Measurements from ENCODE around the gene BAG2.

Gene BAG2

DNA sequence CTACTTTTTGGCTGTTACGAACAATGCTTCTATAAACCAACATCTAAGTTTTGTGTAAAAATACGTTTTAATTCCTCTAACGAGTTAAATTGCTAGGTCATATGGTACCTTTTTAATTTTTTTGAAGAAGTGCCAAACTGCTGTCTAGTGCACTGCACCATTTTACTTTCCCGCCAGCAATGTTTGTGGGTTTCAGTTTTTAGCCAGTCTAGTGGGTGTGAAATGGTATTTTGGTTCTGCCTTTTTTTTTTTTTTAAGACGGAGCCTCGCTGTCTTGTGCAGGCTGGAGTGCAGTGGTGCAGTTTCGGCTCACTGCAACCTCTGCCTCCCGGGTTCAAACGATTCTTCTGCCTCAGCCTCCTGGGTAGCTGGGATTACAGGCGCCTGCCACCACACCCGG lies 34.1 kb upstream of the BAG2 start:
- FAIRE-seq (no peak), DNase-seq (ENCODE audit: insufficient read length, low spot score) (no peak)
- TF ChIP-seq, protein P1, sequence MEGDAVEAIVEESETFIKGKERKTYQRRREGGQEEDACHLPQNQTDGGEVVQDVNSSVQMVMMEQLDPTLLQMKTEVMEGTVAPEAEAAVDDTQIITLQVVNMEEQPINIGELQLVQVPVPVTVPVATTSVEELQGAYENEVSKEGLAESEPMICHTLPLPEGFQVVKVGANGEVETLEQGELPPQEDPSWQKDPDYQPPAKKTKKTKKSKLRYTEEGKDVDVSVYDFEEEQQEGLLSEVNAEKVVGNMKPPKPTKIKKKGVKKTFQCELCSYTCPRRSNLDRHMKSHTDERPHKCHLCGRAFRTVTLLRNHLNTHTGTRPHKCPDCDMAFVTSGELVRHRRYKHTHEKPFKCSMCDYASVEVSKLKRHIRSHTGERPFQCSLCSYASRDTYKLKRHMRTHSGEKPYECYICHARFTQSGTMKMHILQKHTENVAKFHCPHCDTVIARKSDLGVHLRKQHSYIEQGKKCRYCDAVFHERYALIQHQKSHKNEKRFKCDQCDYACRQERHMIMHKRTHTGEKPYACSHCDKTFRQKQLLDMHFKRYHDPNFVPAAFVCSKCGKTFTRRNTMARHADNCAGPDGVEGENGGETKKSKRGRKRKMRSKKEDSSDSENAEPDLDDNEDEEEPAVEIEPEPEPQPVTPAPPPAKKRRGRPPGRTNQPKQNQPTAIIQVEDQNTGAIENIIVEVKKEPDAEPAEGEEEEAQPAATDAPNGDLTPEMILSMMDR (IDR thresholded peaks at IDR 0.05; ENCODE audit: insufficient read depth, missing control alignments): no peak

DNA sequence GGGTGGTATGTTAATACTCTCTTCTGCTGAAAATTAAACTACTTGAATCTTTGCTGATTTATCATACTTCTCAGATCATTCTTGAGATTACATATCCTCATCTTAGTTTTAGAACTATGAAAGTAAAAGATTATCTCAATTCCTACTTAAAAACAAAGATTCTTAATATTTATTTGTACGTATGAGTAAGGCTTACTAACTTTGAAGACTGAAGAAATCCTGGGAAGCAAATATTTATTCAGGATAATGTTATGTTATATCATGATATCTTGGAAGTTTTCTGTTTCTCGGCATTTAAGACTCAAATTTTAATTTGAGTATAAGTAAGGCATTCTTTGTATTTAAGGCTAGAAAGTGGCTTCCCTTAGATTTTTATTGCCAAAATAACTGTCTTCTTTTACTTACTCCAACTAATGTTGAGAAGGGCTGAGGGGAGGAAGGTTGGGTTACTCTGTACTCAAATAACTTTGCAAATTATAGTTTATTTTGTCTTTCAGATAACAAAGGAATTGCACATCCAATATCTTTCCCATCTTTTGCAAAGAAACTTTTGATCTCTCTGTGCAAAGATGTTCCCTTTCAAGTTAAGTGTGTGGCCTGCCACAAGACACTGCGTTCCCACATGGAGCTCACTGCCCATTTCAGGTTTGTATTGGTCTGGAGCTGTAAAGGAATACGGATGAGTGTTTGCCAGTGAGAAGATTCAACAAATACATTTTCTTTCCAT lies 30.5 kb upstream of the BAG2 start:
- TF ChIP-seq, protein P1 (IDR thresholded peaks at IDR 0.05; ENCODE audit: insufficient read depth, missing control alignments): no peak
- FAIRE-seq: no peak
- no peak for DNase-seq (ENCODE audit: insufficient read length, low spot score)

DNA sequence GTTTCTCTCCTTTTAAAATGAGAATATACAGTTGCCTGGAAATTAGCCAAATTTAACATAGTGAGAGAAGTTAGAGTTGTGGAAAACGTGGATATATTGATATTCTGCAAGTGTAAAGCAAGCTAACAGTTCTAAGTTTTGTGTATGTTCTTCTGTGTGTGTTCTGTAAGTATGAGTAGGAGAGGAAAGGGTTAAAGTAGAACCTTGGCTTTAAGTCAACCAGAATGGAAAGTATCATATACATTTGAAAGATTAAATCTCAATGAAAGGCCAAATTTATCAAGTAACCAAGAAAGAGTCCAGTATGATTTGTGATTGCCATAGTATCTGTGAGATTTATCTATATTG lies 30.0 kb upstream of the BAG2 start:
- TF ChIP-seq, protein P1 (IDR thresholded peaks at IDR 0.05; ENCODE audit: insufficient read depth, missing control alignments): no peak
- FAIRE-seq (no peak), DNase-seq (ENCODE audit: insufficient read length, low spot score) (no peak)

GRCh38 chr6:57143690-57144089 lies 28.4 kb upstream of the BAG2 start:
- no peak for FAIRE-seq
- TF ChIP-seq, protein P1 (IDR thresholded peaks at IDR 0.05; ENCODE audit: insufficient read depth, missing control alignments): no peak
- DNase-seq (ENCODE audit: insufficient read length, low spot score): no peak

- DNase-seq (ENCODE audit: insufficient read length, low spot score) (no peak), FAIRE-seq (peak; percentile 46)
- TF ChIP-seq, protein P1 (IDR thresholded peaks at IDR 0.05; ENCODE audit: insufficient read depth, missing control alignments): no peak
Measured at GRCh38 chr6:57147401-57147800, 24.7 kb upstream of the BAG2 start.

- DNase-seq (ENCODE audit: insufficient read length, low spot score) (no peak), FAIRE-seq (no peak)
- TF ChIP-seq, protein P1 (IDR thresholded peaks at IDR 0.05; ENCODE audit: insufficient read depth, missing control alignments): no peak
Measured at GRCh38 chr6:57147955-57148858, 23.9 kb upstream of the BAG2 start.

DNA sequence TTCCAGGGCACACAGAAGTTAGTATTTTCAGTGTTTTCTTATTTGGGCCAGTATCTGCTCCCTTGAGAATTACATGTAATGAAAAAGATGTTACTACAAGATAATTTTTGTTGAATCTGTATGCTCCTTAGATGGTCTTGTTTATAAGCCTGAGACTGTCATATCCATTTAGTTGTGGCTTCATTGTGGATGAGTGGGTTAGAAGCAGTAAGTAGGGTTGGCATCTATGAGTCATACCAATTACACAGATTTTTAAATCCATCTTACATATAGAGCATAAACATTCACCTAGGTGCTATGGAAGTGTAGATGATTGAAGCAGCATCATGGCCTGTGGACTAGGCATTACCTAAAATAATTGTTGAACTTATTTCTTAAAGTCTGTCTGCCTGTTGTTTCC lies 13.5 kb upstream of the BAG2 start:
- FAIRE-seq (no peak), DNase-seq (ENCODE audit: insufficient read length, low spot score) (no peak)
- TF ChIP-seq, protein P1 (IDR thresholded peaks at IDR 0.05; ENCODE audit: insufficient read depth, missing control alignments): no peak

Data from D721Med (cell line).